DMS 273 treated with DMSO at 0.1 percent for 48 hours (cell line): ENCODE results near the gene TM6SF1.
"Not testable (repeated sequence)": the region's sequence is repeated elsewhere in the genome, so short reads cannot be mapped to it uniquely, and the experiment has no call there.

Experiments
- DNase-seq: peaks from one replicate; lab custom pipeline; 2025; lab: John Stamatoyannopoulos, UW

TM6SF1 gene

DNA sequence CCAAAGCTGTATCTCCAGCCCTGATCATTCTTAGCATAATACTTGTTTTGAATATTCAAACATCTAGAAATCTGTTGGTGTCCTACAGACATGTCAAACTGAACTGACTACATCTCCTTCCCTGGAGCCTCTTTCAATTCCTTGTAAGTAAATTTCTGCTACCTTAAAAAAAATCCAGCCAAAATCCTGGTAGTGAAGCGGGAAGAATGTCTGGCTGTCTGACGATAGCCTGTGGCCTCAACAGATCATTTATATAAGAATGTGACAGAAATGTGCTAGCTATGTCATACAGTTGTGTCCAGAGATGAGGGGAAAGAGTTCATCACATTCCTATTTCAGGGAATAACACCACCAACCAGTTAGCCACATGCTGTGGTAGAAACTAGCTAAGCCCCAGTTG is 18.6 kb upstream of the TM6SF1 start:
- no peak for DNase-seq

DNA sequence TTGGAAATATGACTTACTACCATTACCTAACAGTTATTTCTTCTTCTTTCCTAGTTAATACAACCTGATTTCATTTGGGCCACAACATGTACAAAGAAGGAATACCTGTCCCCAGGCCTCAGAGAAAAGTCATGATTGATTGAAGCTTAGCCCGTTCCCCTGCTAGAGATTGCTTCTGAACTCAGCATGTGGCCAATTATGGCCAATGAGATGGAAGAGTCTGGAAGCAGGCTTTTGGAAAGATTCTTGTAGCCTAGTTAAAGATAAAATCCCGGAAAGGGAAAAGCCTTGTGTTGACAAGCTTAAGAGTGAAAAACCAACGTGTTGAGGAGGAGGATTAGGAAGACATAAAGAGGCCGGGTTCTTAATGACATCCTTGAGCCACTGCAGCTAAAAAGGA is 17.0 kb upstream of the TM6SF1 start:
- no peak for DNase-seq

DNA sequence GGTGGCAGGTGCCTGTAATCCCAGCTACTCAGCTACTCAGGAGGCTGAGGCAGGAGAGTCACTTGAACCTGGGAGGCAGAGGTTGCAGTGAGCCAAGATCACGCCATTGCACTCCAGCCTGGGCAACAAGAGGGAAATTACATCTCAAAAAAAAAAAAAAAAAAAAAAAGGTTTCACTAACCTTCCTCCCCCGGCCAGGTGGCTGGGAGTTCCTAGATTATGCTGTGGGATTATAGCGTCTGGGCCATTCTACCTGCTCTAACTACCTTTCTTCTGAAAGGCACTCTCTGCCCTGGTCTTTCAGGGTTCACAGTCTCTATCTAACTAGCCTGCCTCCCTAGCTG is 15.5 kb upstream of the TM6SF1 start:
- DNase-seq, result not testable (repeated sequence)

DNA sequence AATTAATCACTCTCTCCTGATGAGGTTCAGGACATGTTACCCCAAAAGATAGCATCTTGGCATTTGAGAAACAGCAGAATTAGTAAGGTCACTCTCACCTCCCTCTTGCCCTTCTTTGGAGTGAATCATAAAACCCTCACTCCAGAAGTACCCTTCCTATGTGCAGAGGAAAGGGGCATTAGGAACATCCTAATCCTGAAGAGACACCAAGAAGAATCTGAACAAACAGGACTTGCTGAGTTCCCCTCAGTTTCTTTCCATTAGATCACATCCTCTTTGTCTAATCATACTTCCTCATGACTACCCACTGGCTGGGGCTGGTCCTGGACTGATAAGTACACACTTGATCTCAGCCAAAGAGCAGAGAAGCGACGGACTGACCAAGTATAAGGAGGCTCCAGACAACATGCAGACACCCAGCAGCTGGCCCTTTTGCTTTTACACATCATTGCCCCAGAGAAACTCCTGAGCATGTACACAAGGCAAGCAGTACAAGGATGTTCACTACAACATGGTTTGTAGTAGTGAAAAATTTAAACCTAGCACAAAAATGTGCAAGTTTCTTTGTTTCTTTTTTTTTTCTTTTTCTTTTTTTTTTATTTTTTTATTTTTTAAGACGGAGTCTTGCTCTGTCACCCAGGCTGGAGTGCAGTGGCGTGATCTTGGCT is 15.0 kb upstream of the TM6SF1 start:
- DNase-seq, result no peak

DNA sequence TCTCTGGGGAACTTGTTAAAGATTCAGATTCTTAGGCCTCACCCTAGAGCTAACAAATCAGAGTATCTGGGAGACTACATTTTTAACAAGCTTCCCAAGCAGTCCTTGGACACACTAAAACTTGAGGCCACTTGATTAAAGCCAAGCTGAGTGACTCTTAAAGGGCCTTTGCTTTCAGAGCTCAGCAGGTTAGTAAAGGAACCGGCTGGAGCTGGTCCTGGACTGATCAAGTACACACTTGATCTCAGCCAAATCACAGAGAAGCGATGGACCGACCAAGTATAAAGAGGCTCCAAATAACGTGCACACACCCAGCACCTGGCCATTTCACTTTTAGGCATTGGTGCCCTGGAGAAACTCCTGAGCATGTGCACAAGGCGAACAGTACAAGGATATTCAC is 12.9 kb upstream of the TM6SF1 start:
- no peak for DNase-seq

DNA sequence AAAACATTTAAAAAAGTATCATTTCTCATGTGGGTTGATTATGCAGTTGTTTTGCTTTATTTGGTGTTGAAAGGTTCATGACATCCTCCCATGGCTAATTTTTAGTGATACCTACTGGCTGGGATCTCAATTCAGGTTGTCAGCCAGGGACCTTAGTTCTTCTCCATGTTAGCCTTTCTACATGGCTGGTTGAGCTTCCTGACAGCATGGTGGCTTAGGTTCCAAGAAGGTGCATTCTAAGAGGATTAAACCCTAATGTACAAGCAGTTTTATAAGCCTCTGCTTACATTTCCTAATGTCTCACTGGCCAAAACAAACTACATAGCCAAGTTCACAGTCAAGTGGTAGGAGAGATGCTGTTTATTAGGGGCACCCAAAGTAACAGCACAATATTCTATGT is 9.4 kb upstream of the TM6SF1 start:
- no peak for DNase-seq

DNA sequence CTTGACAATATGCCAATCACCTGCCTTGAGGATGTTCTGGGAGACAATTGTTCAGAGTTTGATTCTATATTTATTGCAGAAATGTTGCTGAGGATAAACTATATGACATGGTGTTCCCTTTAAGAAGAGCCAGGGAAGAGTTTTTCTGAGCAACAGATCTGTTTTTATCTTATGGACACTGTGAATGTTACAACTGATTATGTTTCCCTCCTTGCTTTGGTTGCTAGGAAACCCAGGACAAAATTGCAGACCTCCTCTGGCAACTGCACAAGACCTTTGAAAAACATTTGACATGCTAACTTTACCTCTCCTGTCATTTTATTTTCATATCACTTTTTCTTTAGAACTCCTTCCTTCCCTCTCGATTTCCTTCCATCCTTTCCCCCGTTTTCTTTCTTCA is 8.2 kb upstream of the TM6SF1 start:
- no peak for DNase-seq

DNA sequence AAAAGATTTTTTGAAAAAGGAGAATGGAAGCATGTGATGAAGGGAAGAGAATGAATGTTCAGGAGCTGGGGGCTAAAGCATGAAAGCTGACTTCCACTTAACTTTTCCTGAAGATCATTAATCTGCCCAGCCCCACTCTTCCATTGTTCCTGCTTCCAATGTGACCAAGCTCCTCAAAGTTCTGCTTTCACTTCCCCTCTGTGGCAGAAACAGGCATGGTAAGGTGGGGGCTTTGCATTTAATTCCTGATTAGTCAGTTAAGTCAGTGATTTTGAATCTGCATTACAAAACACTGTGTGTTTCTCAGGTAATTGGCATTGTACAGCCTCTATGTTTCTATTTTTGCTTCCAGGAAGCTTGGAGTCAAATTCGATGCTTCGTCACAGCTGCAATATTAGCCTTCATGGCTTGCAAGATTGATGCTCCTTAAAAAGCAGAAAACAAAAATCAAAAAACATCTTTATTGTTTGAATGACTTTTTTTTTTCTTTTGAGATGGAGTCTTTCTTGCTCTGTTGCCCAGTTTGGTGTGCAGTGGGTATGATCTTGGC is 7.3 kb upstream of the TM6SF1 start:
- DNase-seq, result no peak

DNA sequence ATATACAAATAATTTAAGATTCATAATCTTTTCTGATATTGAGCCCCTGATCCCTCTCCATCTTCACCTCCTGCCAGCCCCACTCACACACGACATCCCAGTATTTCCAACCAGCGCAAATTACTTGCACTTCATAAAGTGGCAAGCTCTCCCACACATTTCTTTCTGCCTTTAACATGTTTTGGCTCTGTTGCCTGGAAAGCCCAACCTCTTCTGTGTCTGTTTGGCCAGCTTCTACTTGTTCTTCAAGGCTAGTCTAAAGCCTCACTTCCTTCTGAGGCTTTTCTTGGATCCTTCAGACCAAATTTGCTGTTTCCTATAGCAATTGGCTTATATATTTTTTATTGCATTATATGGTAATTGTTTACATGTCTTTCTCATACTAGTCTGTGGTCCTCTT is 5.1 kb upstream of the TM6SF1 start:
- no peak for DNase-seq

DNA sequence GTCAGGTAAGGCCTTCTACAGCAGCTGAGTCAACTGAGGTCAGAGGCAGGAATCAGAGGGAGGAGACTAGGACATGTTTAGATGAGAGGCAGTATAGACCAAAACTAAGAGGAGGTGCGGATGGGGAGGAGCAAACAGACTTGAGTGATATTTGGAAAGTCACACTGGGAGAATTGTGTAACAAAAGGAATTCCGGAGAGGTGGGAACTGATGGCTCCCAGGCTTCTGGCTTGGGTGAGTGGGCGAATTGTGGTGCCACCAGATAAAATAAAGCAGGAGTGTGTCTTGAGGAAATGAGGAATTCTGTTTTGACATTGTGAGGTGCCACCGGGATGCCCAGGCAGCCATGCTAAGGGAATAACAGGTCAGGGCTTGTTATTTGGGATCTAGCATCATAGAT is 3.3 kb upstream of the TM6SF1 start:
- no peak for DNase-seq

DNA sequence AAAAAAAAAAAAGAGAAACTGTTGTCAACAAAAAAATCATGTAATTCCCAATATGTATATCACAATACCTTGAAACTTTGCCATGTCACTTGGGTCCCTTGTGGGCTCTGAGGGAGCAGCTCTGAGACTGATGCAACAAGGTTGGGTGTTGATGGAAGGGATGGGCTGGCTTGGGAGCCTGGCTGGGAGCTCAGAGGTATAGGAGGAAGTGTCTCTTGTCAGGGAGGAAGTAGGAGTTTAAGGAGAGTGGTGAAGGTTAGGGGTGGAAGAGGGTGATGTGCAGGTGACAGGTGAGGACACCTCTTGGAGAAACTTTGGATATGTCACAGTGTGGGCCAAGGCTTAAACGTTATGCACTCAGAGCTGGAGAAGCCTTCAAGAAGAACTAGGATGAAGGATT is 2.0 kb upstream of the TM6SF1 start:
- DNase-seq, result no peak

DNA sequence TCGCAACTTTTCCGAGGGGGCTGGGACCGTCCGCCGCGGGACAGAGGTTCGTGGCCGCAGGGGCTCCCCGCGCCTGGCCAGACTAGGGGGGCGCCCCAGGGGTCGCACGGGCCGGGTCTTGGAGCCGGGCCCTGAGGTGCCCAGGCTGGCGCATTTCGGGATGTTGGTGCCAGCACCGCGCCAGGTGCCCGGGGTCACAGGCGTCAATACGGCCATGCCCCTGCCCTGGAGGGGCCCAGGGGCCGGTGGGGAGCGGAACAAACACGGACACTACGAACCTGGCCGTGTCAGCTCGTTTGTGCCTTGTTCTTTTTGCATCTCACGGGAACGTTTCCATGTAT is 366 bp downstream of the TM6SF1 start:
- no peak for DNase-seq

DNA sequence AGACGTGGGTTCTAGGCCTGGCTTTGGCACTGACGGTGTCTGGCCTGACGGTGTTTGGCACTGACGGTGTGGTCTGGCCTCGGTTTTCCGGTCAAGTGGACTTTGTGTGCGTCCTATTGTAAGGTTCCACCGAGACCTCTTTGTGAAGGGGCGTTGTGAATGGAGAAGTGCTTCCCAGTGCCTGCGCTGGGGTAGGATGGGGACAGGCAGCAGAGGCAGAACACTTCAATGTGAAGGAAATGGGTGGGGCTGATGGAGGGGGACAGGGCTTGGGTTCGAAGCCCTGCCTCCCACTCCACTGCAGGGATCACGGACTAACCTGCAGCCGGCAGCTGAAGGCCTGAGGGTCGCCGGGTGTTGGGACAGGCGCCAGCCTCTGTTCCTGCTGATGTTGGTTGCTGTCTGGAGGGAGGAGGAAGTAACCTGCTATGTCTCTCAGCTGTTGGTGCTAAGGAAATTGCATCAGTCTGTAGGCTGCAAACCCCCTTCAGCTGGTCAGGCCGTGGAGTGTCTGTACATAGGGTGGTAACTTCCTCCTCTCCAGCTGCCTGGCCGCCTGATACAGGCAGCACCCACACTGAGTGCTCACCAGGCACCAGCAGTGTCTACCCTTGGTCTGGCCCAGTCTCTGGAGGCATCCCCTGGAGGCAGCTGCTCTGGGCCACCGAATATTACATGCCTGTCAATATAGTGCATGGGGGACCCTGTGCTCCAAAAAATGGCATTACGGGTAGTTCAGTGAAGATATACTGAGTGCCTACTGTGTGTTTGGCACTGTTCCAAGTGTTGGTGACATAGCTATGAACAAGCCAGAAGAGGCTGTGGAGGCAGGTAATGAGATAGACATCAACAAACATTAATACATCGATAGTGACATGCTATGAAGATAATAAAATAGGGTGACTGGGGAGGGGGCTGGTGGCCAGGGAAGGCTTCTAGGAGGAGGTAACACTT is 1.1 kb downstream of the TM6SF1 start:
- DNase-seq, result no peak

DNA sequence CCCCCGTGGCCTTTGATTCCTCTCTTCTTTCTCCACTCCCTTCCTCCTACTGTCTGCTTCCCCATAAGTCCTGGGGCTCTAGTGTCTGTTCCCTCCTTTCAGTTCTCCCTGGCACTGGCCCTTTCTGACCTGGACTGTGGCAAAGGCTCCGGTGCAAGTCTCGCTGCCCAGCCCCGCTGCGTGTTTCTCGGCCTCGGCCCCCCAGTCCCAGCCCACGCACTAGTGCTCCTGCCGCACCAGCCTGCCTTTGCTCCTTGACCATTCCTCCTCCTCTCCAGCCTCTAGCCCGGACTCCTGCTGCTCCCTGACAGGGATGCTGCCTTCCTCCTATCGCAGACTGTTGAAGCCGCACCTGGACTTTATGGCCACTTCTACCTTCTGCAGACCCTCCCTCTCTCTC is 2.1 kb downstream of the TM6SF1 start:
- DNase-seq, result no peak

DNA sequence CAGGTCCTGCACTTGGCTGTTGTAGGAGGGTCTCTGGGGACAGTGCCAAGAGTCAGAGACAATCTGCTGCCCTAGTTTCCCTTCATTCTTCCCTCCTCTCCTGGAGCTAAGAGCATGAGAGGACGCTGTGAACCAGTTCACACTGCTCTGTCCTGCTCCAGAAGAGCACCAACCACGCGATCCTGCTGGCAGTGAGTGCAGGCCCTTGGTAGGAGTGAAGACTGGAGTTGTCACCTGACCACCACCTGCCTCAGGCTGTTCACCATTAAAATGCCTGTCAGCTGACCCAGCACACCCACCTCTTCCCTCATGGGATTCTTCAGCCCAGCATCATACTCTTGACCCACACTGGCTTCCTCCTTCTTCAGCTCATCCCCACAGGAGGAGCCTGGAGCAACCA is 2.9 kb downstream of the TM6SF1 start:
- DNase-seq, result no peak

DNA sequence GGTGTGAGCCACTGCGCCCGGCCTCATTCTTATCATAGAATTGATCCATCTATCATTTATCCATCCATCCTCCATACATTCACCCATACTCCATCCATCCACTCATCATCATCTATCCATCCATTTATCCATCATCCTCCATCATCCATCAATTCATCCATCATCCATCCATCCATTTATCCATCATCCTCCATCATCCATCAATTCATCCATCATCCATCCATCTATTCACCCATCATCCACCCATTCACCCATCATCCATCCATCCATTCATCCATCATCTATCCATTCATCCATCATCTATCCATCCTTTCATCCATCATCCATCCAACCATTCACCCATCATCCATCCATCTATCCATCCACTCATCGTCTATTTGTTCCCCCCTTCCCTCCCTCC is 3.7 kb downstream of the TM6SF1 start:
- DNase-seq, result no peak

DNA sequence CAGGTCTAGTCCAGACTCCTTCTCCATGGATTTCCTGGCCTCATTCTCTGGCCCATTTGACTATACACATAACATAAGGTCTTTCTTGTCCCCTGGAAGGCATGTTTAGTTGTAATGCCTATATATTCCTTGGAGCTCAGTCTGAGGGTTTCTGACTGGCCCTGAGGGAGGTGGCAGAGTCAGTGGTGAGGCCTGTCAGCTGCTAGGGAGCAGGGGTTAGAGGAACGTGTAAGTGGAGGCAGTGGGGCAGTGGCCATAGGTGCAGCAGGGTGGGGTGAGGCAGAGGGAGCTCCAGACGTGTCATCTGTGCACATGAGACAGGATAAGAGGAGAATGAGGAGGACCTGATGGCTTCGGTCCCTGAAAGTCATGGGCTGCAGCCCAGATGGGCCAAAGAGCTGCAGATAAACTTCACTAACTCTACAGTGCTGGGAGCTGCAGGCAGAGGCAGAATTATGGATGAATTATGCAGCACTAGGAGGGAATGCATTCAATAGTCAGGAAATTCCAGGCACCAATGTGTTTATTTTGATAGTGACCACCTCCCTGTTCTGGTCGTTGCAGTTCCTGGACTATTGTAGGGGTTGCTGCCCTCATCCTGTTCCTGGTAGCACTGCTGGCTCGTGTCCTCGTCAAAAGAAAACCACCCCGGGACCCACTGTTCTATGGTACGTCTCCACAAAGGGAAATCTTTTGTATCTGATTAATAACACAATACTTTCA is 4.9 kb downstream of the TM6SF1 start:
- DNase-seq, result no peak

DNA sequence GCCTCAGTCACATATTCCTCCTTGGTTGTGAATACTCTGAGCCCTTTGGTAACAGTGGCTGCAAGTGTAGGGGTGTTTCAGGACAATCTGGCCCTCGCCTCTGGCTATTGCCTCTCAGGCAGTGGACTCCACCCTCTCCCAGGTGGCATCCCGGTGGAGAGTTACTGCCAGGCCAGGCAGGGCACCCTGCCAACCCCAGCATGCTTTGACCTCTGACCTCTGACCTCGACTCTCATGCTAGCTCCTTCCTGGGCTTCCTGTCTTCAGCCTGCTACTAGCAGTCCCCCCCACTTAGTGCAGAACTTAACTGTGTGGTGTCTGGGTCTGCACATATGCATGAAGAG is 5.5 kb downstream of the TM6SF1 start:
- no peak for DNase-seq

DNA sequence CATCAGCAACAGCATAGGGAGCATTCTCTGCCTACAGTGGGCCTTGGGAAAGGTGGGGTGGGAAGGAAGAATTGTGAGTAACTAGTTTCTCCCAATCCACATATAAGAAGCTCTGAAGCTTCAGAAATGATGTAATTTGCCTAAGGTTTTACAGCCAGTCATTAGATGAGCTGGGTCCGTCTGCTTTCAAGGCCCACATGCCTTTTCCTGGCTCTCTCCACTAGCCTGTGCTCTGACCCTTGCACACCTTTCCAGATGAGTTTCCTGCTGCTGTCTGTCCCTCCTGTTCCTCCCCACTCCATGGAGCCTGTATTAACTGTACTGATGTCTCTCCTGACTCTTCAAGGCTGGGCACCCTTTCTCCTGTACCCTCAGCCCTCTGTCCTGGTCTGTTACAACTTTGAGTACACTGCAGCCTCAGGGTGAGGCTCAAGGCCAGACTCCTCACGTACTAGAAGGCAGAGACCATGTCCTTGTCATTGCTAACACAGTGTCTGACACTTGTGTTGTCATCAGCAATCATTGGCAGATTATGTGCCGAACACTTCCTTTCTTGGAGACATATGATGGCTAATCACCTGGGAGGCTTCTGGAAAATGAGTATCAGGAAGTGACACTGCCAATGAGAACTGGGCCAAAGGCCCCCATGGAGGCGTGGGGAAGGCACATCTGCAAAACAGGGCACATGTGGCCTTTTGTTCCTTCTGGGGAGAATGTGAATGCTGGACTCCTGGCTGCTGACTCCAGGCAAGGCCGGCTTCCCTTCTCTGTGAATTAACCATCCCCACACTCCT is 6.6 kb downstream of the TM6SF1 start:
- DNase-seq, result no peak

DNA sequence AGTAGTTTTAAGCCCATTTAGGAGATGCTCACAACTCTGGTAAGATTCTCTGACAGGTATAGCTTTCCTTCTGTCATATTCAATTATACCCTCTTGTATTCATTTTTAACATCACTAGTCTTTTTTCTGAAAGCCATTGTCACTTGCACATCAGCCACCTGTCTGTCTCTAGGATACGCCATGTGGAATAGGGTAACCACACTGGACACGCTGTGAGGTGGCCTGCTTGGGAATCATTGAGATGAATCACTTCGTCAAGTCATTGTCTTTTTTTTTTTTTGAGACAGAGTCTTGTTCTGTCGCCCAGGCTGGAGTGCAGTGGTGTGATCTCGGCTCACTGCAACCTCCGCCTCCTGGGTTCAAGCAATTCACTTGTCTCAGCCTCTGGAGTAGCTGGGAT is 7.4 kb downstream of the TM6SF1 start:
- no peak for DNase-seq

DNA sequence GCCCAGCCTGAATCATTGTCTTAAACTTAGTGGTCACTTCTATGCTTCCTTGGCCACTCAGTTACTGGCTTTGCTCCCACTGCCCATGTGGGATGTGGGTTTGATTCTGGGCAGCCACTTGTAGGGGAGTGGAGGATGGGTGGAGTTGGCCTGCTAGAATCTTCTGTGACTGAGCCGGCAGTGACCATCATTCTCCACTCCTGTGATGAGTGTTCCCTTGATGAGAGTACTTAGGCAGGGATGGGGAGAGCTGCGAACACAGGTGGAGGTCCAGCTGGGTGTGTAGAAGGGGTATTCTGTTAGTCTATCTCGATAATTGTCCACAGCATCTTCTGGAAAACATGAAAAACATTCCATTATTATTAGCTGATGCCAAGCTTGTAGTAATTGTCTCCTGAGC is 8.0 kb downstream of the TM6SF1 start:
- no peak for DNase-seq
